ENCODE results near the gene ERF.

ERF gene

GRCh38 chr19:42208612-42209011 lies 46.3 kb downstream of the ERF start:
- FAIRE-seq, result no peak
- no peak for TF ChIP-seq TAF1 (IDR thresholded peaks at IDR 0.05; ENCODE audit: borderline replicate concordance, low read depth, low read length)
- TF ChIP-seq POLR2A (IDR thresholded peaks at IDR 0.05; ENCODE audit: low read depth, low read length), result no peak
- no peak for TF ChIP-seq POLR2AphosphoS5 (IDR thresholded peaks at IDR 0.05; ENCODE audit: low read depth, low read length)
- DNase-seq (ENCODE audit: insufficient read length), result no peak

GRCh38 chr19:42207767-42208271 lies 47.1 kb downstream of the ERF start:
- DNase-seq (ENCODE audit: insufficient read length) (no peak), FAIRE-seq (no peak)
- TF ChIP-seq TAF1 (IDR thresholded peaks at IDR 0.05; ENCODE audit: borderline replicate concordance, low read depth, low read length) (no peak), POLR2A (IDR thresholded peaks at IDR 0.05; ENCODE audit: low read depth, low read length) (no peak), POLR2AphosphoS5 (IDR thresholded peaks at IDR 0.05; ENCODE audit: low read depth, low read length) (no peak)

GRCh38 chr19:42206871-42207755 lies 47.8 kb downstream of the ERF start:
- DNase-seq (ENCODE audit: insufficient read length), result no peak
- FAIRE-seq, result no peak
- no peak for TF ChIP-seq POLR2AphosphoS5 (IDR thresholded peaks at IDR 0.05; ENCODE audit: low read depth, low read length)
- TF ChIP-seq POLR2A (IDR thresholded peaks at IDR 0.05; ENCODE audit: low read depth, low read length), result no peak
- no peak for TF ChIP-seq TAF1 (IDR thresholded peaks at IDR 0.05; ENCODE audit: borderline replicate concordance, low read depth, low read length)

- TF ChIP-seq POLR2AphosphoS5 (IDR thresholded peaks at IDR 0.05; ENCODE audit: low read depth, low read length) (no peak), TAF1 (IDR thresholded peaks at IDR 0.05; ENCODE audit: borderline replicate concordance, low read depth, low read length) (no peak), POLR2A (IDR thresholded peaks at IDR 0.05; ENCODE audit: low read depth, low read length) (no peak)
- FAIRE-seq (no peak), DNase-seq (ENCODE audit: insufficient read length) (no peak)
These were observed 50.3 kb downstream of the ERF start for GRCh38 chr19:42204664-42205063.

- FAIRE-seq, result no peak
- TF ChIP-seq TAF1 (IDR thresholded peaks at IDR 0.05; ENCODE audit: borderline replicate concordance, low read depth, low read length) (no peak), POLR2AphosphoS5 (IDR thresholded peaks at IDR 0.05; ENCODE audit: low read depth, low read length) (no peak), POLR2A (IDR thresholded peaks at IDR 0.05; ENCODE audit: low read depth, low read length) (no peak)
- no peak for DNase-seq (ENCODE audit: insufficient read length)
These were observed 51.2 kb downstream of the ERF start for GRCh38 chr19:42203700-42204099.

- FAIRE-seq (no peak), DNase-seq (ENCODE audit: insufficient read length) (no peak)
- TF ChIP-seq POLR2AphosphoS5 (IDR thresholded peaks at IDR 0.05; ENCODE audit: low read depth, low read length), result no peak
- TF ChIP-seq TAF1 (IDR thresholded peaks at IDR 0.05; ENCODE audit: borderline replicate concordance, low read depth, low read length), result no peak
- no peak for TF ChIP-seq POLR2A (IDR thresholded peaks at IDR 0.05; ENCODE audit: low read depth, low read length)
These were observed 52.5 kb downstream of the ERF start for GRCh38 chr19:42202290-42202880.

- FAIRE-seq (peak; percentile 90), DNase-seq (ENCODE audit: insufficient read length) (peak; percentile 80)
- TF ChIP-seq POLR2AphosphoS5 (IDR thresholded peaks at IDR 0.05; ENCODE audit: low read depth, low read length), result no peak
- TF ChIP-seq TAF1 (IDR thresholded peaks at IDR 0.05; ENCODE audit: borderline replicate concordance, low read depth, low read length), result no peak
- peak; percentile 49; the same call in 1 of the 2 replicates for TF ChIP-seq POLR2A (IDR thresholded peaks at IDR 0.05; ENCODE audit: low read depth, low read length)
These were observed 53.2 kb downstream of the ERF start for GRCh38 chr19:42201489-42202289.

GRCh38 chr19:42200116-42200715 lies 54.7 kb downstream of the ERF start:
- DNase-seq (ENCODE audit: insufficient read length), result no peak
- TF ChIP-seq TAF1 (IDR thresholded peaks at IDR 0.05; ENCODE audit: borderline replicate concordance, low read depth, low read length) (no peak), POLR2A (IDR thresholded peaks at IDR 0.05; ENCODE audit: low read depth, low read length) (no peak), POLR2AphosphoS5 (IDR thresholded peaks at IDR 0.05; ENCODE audit: low read depth, low read length) (no peak)
- peak; percentile 46 for FAIRE-seq

GRCh38 chr19:42199440-42200115 lies 55.4 kb downstream of the ERF start:
- no peak for FAIRE-seq
- TF ChIP-seq TAF1 (IDR thresholded peaks at IDR 0.05; ENCODE audit: borderline replicate concordance, low read depth, low read length) (no peak), POLR2AphosphoS5 (IDR thresholded peaks at IDR 0.05; ENCODE audit: low read depth, low read length) (no peak), POLR2A (IDR thresholded peaks at IDR 0.05; ENCODE audit: low read depth, low read length) (no peak)
- DNase-seq (ENCODE audit: insufficient read length), result peak; percentile 81

- FAIRE-seq (peak; percentile 93), DNase-seq (ENCODE audit: insufficient read length) (peak; percentile 86)
- no peak for TF ChIP-seq TAF1 (IDR thresholded peaks at IDR 0.05; ENCODE audit: borderline replicate concordance, low read depth, low read length)
- no peak for TF ChIP-seq POLR2A (IDR thresholded peaks at IDR 0.05; ENCODE audit: low read depth, low read length)
- TF ChIP-seq POLR2AphosphoS5 (IDR thresholded peaks at IDR 0.05; ENCODE audit: low read depth, low read length), result no peak
These were observed 56.1 kb downstream of the ERF start for GRCh38 chr19:42198676-42199439.

Data from GM12892 (cell line).